Kidney (tissue), 14 donors: ENCODE data around the gene CIITA. TPM values are rescaled to one million over a fixed set of nuclear protein-coding genes. Genes with fewer than 3 reads are reported as not detected.

ENCODE experiments used
- DNase-seq, 5 donors: peaks; one replicate each; pipeline ENCODE4 v3.0.0-alpha.2; 2013 to 2020
- FAIRE-seq: peaks from 2 replicates; lab custom pipeline; 2012; peaks lifted over from hg19 to GRCh38; lab: Jason Lieb, UNC
- H3K27ac ChIP-seq, 2 donors: one replicate each; pipeline ENCODE4 v1.7.0; 2013; ENCODE audit warnings: low read depth in 2 of 2, low read length in 2 of 2, inconsistent platforms in 1 of 2
- H3K27me3 ChIP-seq: one replicate; pipeline ENCODE4 v1.7.1; 2013; ENCODE audit warnings: low read length, inconsistent platforms; ENCODE audit not compliant: control insufficient read depth, insufficient read depth
- H3K36me3 ChIP-seq, 3 donors: one replicate each; pipeline versions ENCODE4 v1.7.0 to v1.7.1; 2013; ENCODE audit warnings: low read length in 3 of 3, control low read depth in 1 of 3, inconsistent platforms in 1 of 3; ENCODE audit not compliant: insufficient read depth in 3 of 3, control insufficient read depth in 2 of 3
- H3K4me1 ChIP-seq, 3 donors: one replicate each; pipeline versions ENCODE4 v1.7.0 to v1.7.1; 2013; ENCODE audit warnings: low read length in 3 of 3, inconsistent platforms in 1 of 3, low read depth in 1 of 3; ENCODE audit not compliant: control insufficient read depth in 2 of 3, insufficient read depth in 2 of 3
- H3K4me3 ChIP-seq, 3 donors: one replicate each; pipeline versions ENCODE4 v1.7.0 to v1.8.1; 2013; ENCODE audit warnings: low read length in 3 of 3, control low read depth in 1 of 3, inconsistent platforms in 1 of 3
- H3K9ac ChIP-seq, 3 donors: one replicate each; pipeline versions ENCODE4 v1.7.0 to v1.7.1; 2013; ENCODE audit warnings: low read length in 3 of 3, control low read depth in 1 of 3, inconsistent platforms in 1 of 3
- H3K9me3 ChIP-seq, 3 donors: one replicate each; pipeline versions ENCODE4 v1.7.0 to v1.7.1; 2013; ENCODE audit warnings: low read length in 3 of 3, control low read depth in 1 of 3, inconsistent platforms in 1 of 3; ENCODE audit not compliant: control insufficient read depth in 2 of 3, insufficient read depth in 1 of 3
- CTCF ChIP-seq: IDR thresholded peaks from 3 replicates; pipeline ENCODE4 v1.5.1; 2012; ENCODE audit warnings: mild to moderate bottlenecking, moderate library complexity, borderline replicate concordance; ENCODE audit not compliant: insufficient read depth; ENCODE audit errors: extremely low read depth
- intact Hi-C: fragments of 100-400 bp; cut with DNase I; formaldehyde crosslinking; loops from one replicate; pipeline ENCODE4 v1.11.1; 2022
- polyA plus RNA-seq: library from polyadenylated mRNA; stranded (reverse); fragments of 350-450 nt; fragmentation: Illumina TruSeq; extraction: RNeasy Lipid Tissue Mini Kit (QIAGEN cat#74804); gene quantifications from one replicate; pipeline ENCODE4 v1.2.3, GENCODE V29; 2014; ENCODE audit warnings: low read depth, low replicate concordance; ENCODE audit not compliant: insufficient read depth
- total RNA-seq: library from RNA; stranded (reverse); fragmentation: NEBNext Ultra II Directional; extraction: Animal tissue kit (Norgen Biotek cat#: 25700); gene quantifications from one replicate; pipeline ENCODE4 v1.2.1, GENCODE V29; 2021
- donor health status: control.
- donor health status: control.
- donor health status: control.
- donor health status: control.
- donor health status: control.
- donor health status: DM: yes; HTN: yes; CAD: no.
- donor health status: Normal renal cell carcinoma (clear cell type).

Gene CIITA
- total and polyA plus RNA-seq, 2 donors from 2014 or later, result 8.3 to 50.5 TPM

DNA sequence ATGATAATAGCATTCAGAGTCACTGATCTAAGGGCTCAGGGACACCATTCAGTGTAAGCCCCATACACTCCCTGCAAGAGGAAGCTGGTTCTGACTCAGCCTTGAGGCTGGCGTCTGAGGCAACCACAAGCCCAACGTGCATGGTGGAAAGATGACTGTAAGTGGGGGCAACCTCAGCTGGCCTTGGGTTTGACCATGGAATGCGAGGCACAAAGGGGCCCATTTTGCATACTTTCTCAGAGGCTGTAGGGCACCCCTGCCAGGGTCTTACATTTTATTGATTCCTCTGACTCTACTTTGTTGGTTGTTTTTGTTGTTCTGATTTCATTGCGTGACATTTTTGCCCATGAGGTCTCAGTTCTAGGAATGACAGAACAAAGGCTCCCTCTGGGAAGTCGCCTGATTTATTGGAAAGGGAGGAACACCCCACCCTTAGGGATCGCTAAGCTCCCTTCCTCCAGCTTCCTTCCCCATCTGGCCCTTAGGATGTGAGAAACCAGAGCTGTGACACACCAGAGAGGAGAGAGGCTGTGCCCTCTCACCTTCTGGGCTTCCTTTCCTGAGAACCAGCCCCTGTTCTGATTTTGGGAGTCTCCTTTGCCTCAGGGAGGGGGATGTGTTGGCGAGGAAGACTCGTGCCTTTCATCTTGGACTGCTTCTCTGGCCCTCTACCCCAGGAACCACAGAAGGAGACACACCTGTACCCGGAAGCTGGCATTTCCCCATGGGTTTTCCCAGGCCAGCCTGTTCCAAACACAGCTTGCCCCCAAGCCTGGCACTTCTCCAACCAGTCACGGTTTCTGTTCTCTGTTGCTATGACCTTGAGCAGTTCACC, 5.6 kb upstream of the CIITA start:
- Histone ChIP-seq H3K4me1 (peaks cover 0 to 28% (median 18%) of the 10 kb centered on the region in 3 donors), H3K9ac (peak overlapping the region in 1 of 3 donors; percentile 48), H3K27ac (peak overlapping the region; percentile 81 to 84), H3K36me3 (no peaks in the 10 kb centered on the region), H3K27me3 (no peaks in the 10 kb centered on the region), H3K9me3 (no peaks in the 10 kb centered on the region), H3K4me3 (no peak overlapping the region)
- FAIRE-seq, result no peak
- DNase-seq, result peak in 3 of 5 donors; percentile 23 to 93 (median 49)
- intact Hi-C loops, result no loop called here
- TF ChIP-seq CTCF, result no peak

GRCh38 chr16:10876315-10876714, 687 bp upstream of the CIITA start:
- no peak for DNase-seq
- no peak for FAIRE-seq
- Histone ChIP-seq H3K4me3 (no peak overlapping the region), H3K27ac (no peak overlapping the region), H3K4me1 (peaks cover 0 to 25% (median 7%) of the 10 kb centered on the region in 3 donors), H3K9ac (no peak overlapping the region), H3K36me3 (no peaks in the 10 kb centered on the region), H3K27me3 (peaks cover 5% of the 10 kb centered on the region), H3K9me3 (no peaks in the 10 kb centered on the region)
- TF ChIP-seq CTCF, result no peak
- intact Hi-C loops, result no loop called here

DNA sequence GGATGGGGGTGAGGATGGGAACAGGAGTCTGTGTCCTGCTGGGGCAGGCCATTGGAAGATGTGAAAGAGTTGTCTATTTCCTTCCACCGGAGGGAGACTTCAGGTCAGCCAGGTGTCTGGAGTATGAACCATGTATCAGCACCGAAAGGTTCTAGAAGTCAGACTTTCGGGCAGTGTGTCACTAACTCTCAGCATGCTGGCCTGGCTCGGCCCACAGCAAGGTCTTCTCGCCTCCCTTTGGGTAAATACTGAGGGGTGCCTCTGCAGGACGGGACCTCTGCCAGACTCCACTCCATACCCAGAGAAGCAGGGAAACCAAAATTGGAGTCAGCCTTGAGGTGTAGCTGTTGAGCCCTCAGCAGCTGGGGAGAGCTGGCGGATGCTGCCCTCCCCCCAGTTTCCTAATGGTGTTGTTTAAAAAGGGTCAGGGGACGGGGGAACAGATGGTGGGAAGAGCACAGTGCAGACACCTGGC, 507 bp downstream of the CIITA start:
- intact Hi-C loops, result no loop called here
- Histone ChIP-seq H3K27ac (peak overlapping the region; percentile 36 to 45), H3K4me1 (peaks cover 0 to 23% (median 4%) of the 10 kb centered on the region in 3 donors), H3K27me3 (peaks cover 5% of the 10 kb centered on the region), H3K9me3 (no peaks in the 10 kb centered on the region), H3K9ac (no peak overlapping the region), H3K36me3 (no peaks in the 10 kb centered on the region), H3K4me3 (peak overlapping the region in 1 of 3 donors; percentile 83)
- TF ChIP-seq CTCF, result no peak
- DNase-seq, result no peak
- no peak for FAIRE-seq
